Activated CD4-positive, alpha-beta T cell treated with anti-CD3 and anti-CD28 coated beads, Interleukin-2, amount 50 U/mL, for 24 hours (primary cell): ENCODE measurements around the gene ARHGEF16.

Source experiments
- DNase-seq, 2 donors: peaks; one replicate each; pipeline ENCODE4 v3.0.0-alpha.2; 2020; ENCODE audit warnings: low read depth in 1 of 2, low spot score in 1 of 2

The ARHGEF16 gene

GRCh38 chr1:3453891-3454810 is at the start of gene ARHGEF16:
Gene ARHGEF16 (plus strand): TSS chr1:3454665. CDS start chr1:3463085, 8,420 bp downstream.
- no peak for DNase-seq

- no peak for DNase-seq
Measured at GRCh38 chr1:3404801-3405200, 49.7 kb upstream of the ARHGEF16 start.

- DNase-seq: no peak
Measured at GRCh38 chr1:3405491-3405890, 49.0 kb upstream of the ARHGEF16 start.

- no peak for DNase-seq
Measured at GRCh38 chr1:3405974-3406867, 48.2 kb upstream of the ARHGEF16 start.

- DNase-seq: no peak
Measured at GRCh38 chr1:3407021-3407420, 47.4 kb upstream of the ARHGEF16 start.

GRCh38 chr1:3408751-3409266 is 45.7 kb upstream of the ARHGEF16 start:
- no peak for DNase-seq

- DNase-seq: no peak
Measured at GRCh38 chr1:3409366-3410141, 44.9 kb upstream of the ARHGEF16 start.

- DNase-seq: no peak
Measured at GRCh38 chr1:3410142-3410925, 44.1 kb upstream of the ARHGEF16 start.

- no peak for DNase-seq
Measured at GRCh38 chr1:3411806-3412205, 42.7 kb upstream of the ARHGEF16 start.

- no peak for DNase-seq
Measured at GRCh38 chr1:3412376-3412775, 42.1 kb upstream of the ARHGEF16 start.

- no peak for DNase-seq
Measured at GRCh38 chr1:3413975-3414710, 40.3 kb upstream of the ARHGEF16 start.

GRCh38 chr1:3415260-3416090 is 39.0 kb upstream of the ARHGEF16 start:
- DNase-seq: no peak

- no peak for DNase-seq
Measured at GRCh38 chr1:3417082-3417739, 37.3 kb upstream of the ARHGEF16 start.

- DNase-seq: no peak
Measured at GRCh38 chr1:3417934-3418333, 36.5 kb upstream of the ARHGEF16 start.

GRCh38 chr1:3418600-3418999 is 35.9 kb upstream of the ARHGEF16 start:
- no peak for DNase-seq

GRCh38 chr1:3419415-3420204 is 34.9 kb upstream of the ARHGEF16 start:
- no peak for DNase-seq
